NCI-H2196 (cell line): ENCODE measurements around the gene APOA4.

Source experiments
- DNase-seq: peaks from one replicate; lab custom pipeline; 2025; ENCODE audit not compliant: unreplicated experiment; lab: John Stamatoyannopoulos, UW

Gene APOA4

GRCh38 chr11:116830184-116830912 is 7.2 kb upstream of the APOA4 start:
- DNase-seq: no peak

GRCh38 chr11:116829525-116830183 is 6.5 kb upstream of the APOA4 start, which contains the start of gene APOC3:
APOC3 (plus strand) TSS chr11:116829907; CDS start chr11:116830583, 676 bp downstream.
- no peak for DNase-seq

GRCh38 chr11:116828632-116829524 is 5.8 kb upstream of the APOA4 start:
- DNase-seq: no peak

GRCh38 chr11:116827461-116827860 is 4.4 kb upstream of the APOA4 start:
- no peak for DNase-seq

- DNase-seq: no peak
Observed at GRCh38 chr11:116826751-116827431, 3.8 kb upstream of the APOA4 start.

- DNase-seq: no peak
Observed at GRCh38 chr11:116825854-116826750, 3.0 kb upstream of the APOA4 start.

GRCh38 chr11:116825434-116825833 is 2.3 kb upstream of the APOA4 start:
- no peak for DNase-seq

- no peak for DNase-seq
Observed at GRCh38 chr11:116822575-116822974, 529 bp downstream of the APOA4 start.

GRCh38 chr11:116821050-116821918 is 1.8 kb downstream of the APOA4 start:
- no peak for DNase-seq

- no peak for DNase-seq
Observed at GRCh38 chr11:116819049-116819448, 4.1 kb downstream of the APOA4 start.

- DNase-seq: no peak
Observed at GRCh38 chr11:116814502-116814901, 8.6 kb downstream of the APOA4 start.

GRCh38 chr11:116813781-116814471 is 9.2 kb downstream of the APOA4 start:
- no peak for DNase-seq

- no peak for DNase-seq
Observed at GRCh38 chr11:116813170-116813569, 9.9 kb downstream of the APOA4 start.

- no peak for DNase-seq
Observed at GRCh38 chr11:116812109-116812508, 11.0 kb downstream of the APOA4 start.

GRCh38 chr11:116811194-116811593 is 11.9 kb downstream of the APOA4 start:
- DNase-seq: no peak

- DNase-seq: no peak
Observed at GRCh38 chr11:116808262-116809175, 14.6 kb downstream of the APOA4 start.

GRCh38 chr11:116807601-116808261 is 15.4 kb downstream of the APOA4 start:
- no peak for DNase-seq
